Activated gamma-delta T cell treated with Interleukin-2 at 50 U/mL for 16 hours (primary cell): Measurements from ENCODE around the gene SH3BGRL3.
A peak's percentile ranks its signal among the peaks of the same experiment; 100 is the strongest.

ENCODE experiments used
- DNase-seq: peaks from one replicate; pipeline ENCODE4 v3.0.0-alpha.2; 2020

Gene SH3BGRL3

GRCh38 chr1:26278303-26278702 is 1.6 kb upstream of the SH3BGRL3 start:
- DNase-seq, result no peak

- DNase-seq, result no peak
Measured at GRCh38 chr1:26278724-26279455, 996 bp upstream of the SH3BGRL3 start.

- DNase-seq, result no peak
Measured at GRCh38 chr1:26280333-26281042, 602 bp downstream of the SH3BGRL3 start.

- DNase-seq, result no peak
Measured at GRCh38 chr1:26281091-26281958, 1.4 kb downstream of the SH3BGRL3 start.

- no peak for DNase-seq
Measured at GRCh38 chr1:26281971-26282370, 2.1 kb downstream of the SH3BGRL3 start.

- no peak for DNase-seq
Measured at GRCh38 chr1:26282401-26282918, 2.6 kb downstream of the SH3BGRL3 start.

GRCh38 chr1:26283279-26283853 is 3.5 kb downstream of the SH3BGRL3 start:
- no peak for DNase-seq

GRCh38 chr1:26283871-26284596 is 4.1 kb downstream of the SH3BGRL3 start:
- DNase-seq, result no peak

- peak; percentile 96 for DNase-seq
Measured at GRCh38 chr1:26284597-26285347, 4.9 kb downstream of the SH3BGRL3 start.

GRCh38 chr1:26285366-26286063 is 5.6 kb downstream of the SH3BGRL3 start:
- peak; percentile 38 for DNase-seq

- no peak for DNase-seq
Measured at GRCh38 chr1:26286064-26286416, 6.2 kb downstream of the SH3BGRL3 start.

GRCh38 chr1:26287033-26287711 is 7.3 kb downstream of the SH3BGRL3 start:
- DNase-seq, result peak; percentile 83

GRCh38 chr1:26287811-26288210 is 7.9 kb downstream of the SH3BGRL3 start:
- DNase-seq, result no peak

- peak; percentile 58 for DNase-seq
Measured at GRCh38 chr1:26288311-26288941, 8.5 kb downstream of the SH3BGRL3 start.

GRCh38 chr1:26289158-26290059 is 9.5 kb downstream of the SH3BGRL3 start:
- DNase-seq, result peak; percentile 53

- DNase-seq, result no peak
Measured at GRCh38 chr1:26290122-26290881, 10.4 kb downstream of the SH3BGRL3 start.

- DNase-seq, result no peak
Measured at GRCh38 chr1:26290882-26291261, 11.0 kb downstream of the SH3BGRL3 start.

GRCh38 chr1:26291433-26291832 is 11.5 kb downstream of the SH3BGRL3 start:
- DNase-seq, result no peak
